ENCODE measurements around the gene ATP1A1. TPM values are rescaled to one million over a fixed set of nuclear protein-coding genes. Genes with fewer than 3 reads are reported as not detected.

Gene ATP1A1
- total RNA-seq, 1 experiment from 2014 or later = 239 TPM

GRCh38 chr1:116350097-116350645 is 22.9 kb upstream of the ATP1A1 start:
- H3K27me3 ChIP-seq (ENCODE audit: insufficient read depth, low read length) = no peaks in the 10 kb centered on the region
- H3K79me2 ChIP-seq (ENCODE audit: insufficient read depth, low read length) = no peaks in the 10 kb centered on the region
- no peak overlapping the region for H2BK5ac ChIP-seq (ENCODE audit: insufficient read length, low read length)
- Mint-ChIP-seq H3K9me3 (no peaks in the 10 kb centered on the region), H3K4me3 (no peak overlapping the region), H3K4me1 (peaks cover 22 to 29% of the 10 kb centered on the region in 2 experiments), H3K27me3 (ENCODE audit: low read depth) (no peaks in the 10 kb centered on the region), H3K27ac (no peak overlapping the region), H3K36me3 (ENCODE audit: insufficient read depth in 1 of 3, low read depth in 3 of 3) (no peaks in the 10 kb centered on the region)
- H3K4ac ChIP-seq (ENCODE audit: low read depth, low read length) = no peak overlapping the region
- H2BK15ac ChIP-seq (ENCODE audit: low read depth, low read length) = no peak overlapping the region
- H3K56ac ChIP-seq (ENCODE audit: insufficient read length, low read depth, low read length) = no peak overlapping the region
- H3K18ac ChIP-seq (ENCODE audit: insufficient read length, low read depth, low read length) = no peak overlapping the region
- H4K20me1 ChIP-seq (ENCODE audit: control insufficient read depth, insufficient read depth, insufficient read length) = no peaks in the 10 kb centered on the region
- H3K27ac ChIP-seq (ENCODE audit: insufficient read length, low read depth, low read length) = no peak overlapping the region
- no peak for DNase-seq
- no peak overlapping the region for H2AFZ ChIP-seq (ENCODE audit: low read length)
- no peak overlapping the region for H2BK120ac ChIP-seq (ENCODE audit: low read depth, low read length, poor library complexity, severe bottlenecking)
- H2BK12ac ChIP-seq (ENCODE audit: insufficient read length, low read depth, low read length) = no peak overlapping the region
- no peak overlapping the region for H3T11ph ChIP-seq (ENCODE audit: low read length)
- no peaks in the 10 kb centered on the region for H3K9me3 ChIP-seq (ENCODE audit: control insufficient read depth, low read depth, low read length)
- H4K8ac ChIP-seq (replicated peaks; ENCODE audit: insufficient read length, low read depth, low read length) = no peak overlapping the region
- H4K5ac ChIP-seq (ENCODE audit: insufficient read length, low read depth, low read length) = no peak overlapping the region
- WGBS (ENCODE audit: extremely low coverage, insufficient read length, low lambda C conversion rate) = no CpG with 5 or more reads among the region's 2 CpGs
- TF ChIP-seq CTCF (conservative IDR thresholded peaks at IDR 0.05) = no peak
- H3K14ac ChIP-seq (ENCODE audit: insufficient read depth, low read length) = no peak overlapping the region
- no peak overlapping the region for H2BK20ac ChIP-seq (ENCODE audit: low read depth, low read length, poor library complexity, severe bottlenecking)
- no peak overlapping the region for H2AK5ac ChIP-seq (ENCODE audit: insufficient read length, low read length)
- no peaks in the 10 kb centered on the region for H3K23me2 ChIP-seq (ENCODE audit: insufficient read length, low read depth, low read length, poor library complexity, severe bottlenecking)
- no peak overlapping the region for H3K9ac ChIP-seq (ENCODE audit: extremely low read depth, insufficient read length, low read length)
- no peak overlapping the region for H4K91ac ChIP-seq (ENCODE audit: insufficient read length, low read depth, low read length)
- H3K4me2 ChIP-seq (ENCODE audit: insufficient read depth, insufficient read length, low read length) = no peak overlapping the region
- no peaks in the 10 kb centered on the region for H3K79me1 ChIP-seq (ENCODE audit: insufficient read depth, low read depth, low read length, poor library complexity, severe bottlenecking)
- peaks cover 4% of the 10 kb centered on the region; the same call in 1 of the 2 replicates for H3K4me1 ChIP-seq (ENCODE audit: insufficient read depth, low read length)
- no peak overlapping the region for H3K23ac ChIP-seq (ENCODE audit: insufficient read length, low read depth, low read length)

Data from H9 (cell line).